Tibial artery (tissue), 4 donors: Measurements from ENCODE around the gene FKBP6.

Experiments used
- DNase-seq, 2 donors: peaks; one replicate each; pipeline ENCODE4 v3.0.0-alpha.2; 2019
- H3K27ac ChIP-seq, 2 donors: fragments of 200-600 bp; sonication (generic) in 1 of 2; 1 replicate in 1 of 2; 2 replicates in 1 of 2; pipeline ENCODE4 v1.5.1; 2018 to 2019; ENCODE audit warnings: mild to moderate bottlenecking in 1 of 2
- H3K27me3 ChIP-seq, 2 donors: fragments of 200-600 bp; sonication (generic) in 1 of 2; one replicate each; pipeline versions ENCODE4 v1.5.1 to v1.6.0; 2016 to 2019
- H3K36me3 ChIP-seq, 3 donors: fragments of 200-600 bp; sonication (generic) in 2 of 3; one replicate each; pipeline ENCODE4 v1.5.1; 2016 to 2019; ENCODE audit warnings: mild to moderate bottlenecking in 2 of 3
- H3K4me1 ChIP-seq, 4 donors: fragments of 200-600 bp; sonication (generic) in 2 of 4; 1 replicate in 3 of 4; 2 replicates in 1 of 4; pipeline ENCODE4 v1.5.1; 2016 to 2019
- H3K4me3 ChIP-seq, 2 donors: fragments of 200-600 bp; sonication (generic) in 1 of 2; 1 replicate in 1 of 2; 2 replicates in 1 of 2; pipeline ENCODE4 v1.5.1; 2018 to 2019; ENCODE audit warnings: mild to moderate bottlenecking in 2 of 2
- H3K9me3 ChIP-seq, 3 donors: fragments of 200-600 bp; sonication (generic) in 1 of 3; one replicate each; pipeline ENCODE4 v1.5.1; 2016 to 2019
- intact Hi-C: fragments of 100-400 bp; cut with DNase I; formaldehyde crosslinking; loops from one replicate; pipeline ENCODE4 v1.15.0; 2023; ENCODE audit warnings: low total_unique reads
- TF ChIP-seq, protein P1 (sequence below), 2 experiments: fragments of 200-600 bp in 1 of 2; fragments of 450-650 bp in 1 of 2; IDR thresholded peaks; one replicate each; pipeline ENCODE4 v1.5.1; 2017 to 2019; ENCODE audit warnings: antibody characterized with exemption in 2 of 2, mild to moderate bottlenecking in 1 of 2, moderate library complexity in 1 of 2

Gene FKBP6

DNA sequence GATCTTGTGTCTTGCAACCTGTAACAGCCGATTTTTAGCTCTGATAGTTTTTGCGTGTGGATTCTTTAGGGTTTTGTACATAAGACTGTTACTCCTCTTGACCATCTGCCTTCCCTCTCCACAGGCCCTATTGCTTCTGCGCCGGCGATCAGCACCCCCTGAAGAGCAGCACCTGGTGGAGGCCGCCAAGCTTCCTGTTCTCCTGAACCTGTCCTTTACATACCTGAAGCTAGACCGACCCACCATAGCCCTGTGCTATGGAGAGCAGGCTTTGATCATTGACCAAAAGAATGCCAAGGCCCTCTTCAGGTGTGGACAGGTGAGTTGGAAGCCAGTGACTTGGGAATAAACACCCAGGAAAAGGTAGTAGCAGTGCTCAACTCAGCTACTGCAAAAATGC, 12.6 kb downstream of the FKBP6 start:
- TF ChIP-seq, protein P1, sequence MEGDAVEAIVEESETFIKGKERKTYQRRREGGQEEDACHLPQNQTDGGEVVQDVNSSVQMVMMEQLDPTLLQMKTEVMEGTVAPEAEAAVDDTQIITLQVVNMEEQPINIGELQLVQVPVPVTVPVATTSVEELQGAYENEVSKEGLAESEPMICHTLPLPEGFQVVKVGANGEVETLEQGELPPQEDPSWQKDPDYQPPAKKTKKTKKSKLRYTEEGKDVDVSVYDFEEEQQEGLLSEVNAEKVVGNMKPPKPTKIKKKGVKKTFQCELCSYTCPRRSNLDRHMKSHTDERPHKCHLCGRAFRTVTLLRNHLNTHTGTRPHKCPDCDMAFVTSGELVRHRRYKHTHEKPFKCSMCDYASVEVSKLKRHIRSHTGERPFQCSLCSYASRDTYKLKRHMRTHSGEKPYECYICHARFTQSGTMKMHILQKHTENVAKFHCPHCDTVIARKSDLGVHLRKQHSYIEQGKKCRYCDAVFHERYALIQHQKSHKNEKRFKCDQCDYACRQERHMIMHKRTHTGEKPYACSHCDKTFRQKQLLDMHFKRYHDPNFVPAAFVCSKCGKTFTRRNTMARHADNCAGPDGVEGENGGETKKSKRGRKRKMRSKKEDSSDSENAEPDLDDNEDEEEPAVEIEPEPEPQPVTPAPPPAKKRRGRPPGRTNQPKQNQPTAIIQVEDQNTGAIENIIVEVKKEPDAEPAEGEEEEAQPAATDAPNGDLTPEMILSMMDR (IDR thresholded peaks at IDR 0.05), result no peak
- no peak for DNase-seq
- H3K4me1 ChIP-seq, result peaks cover 0 to 5% (median 2%) of the 10 kb centered on the region in 4 donors
- no peak overlapping the region for H3K27ac ChIP-seq
- no peaks in the 10 kb centered on the region for H3K9me3 ChIP-seq
- H3K36me3 ChIP-seq, result no peaks in the 10 kb centered on the region
- intact Hi-C loops, result loop anchor here (10.0 kb wide), 1 partner anchor 94 kb away; the partner anchor contains the start of gene FZD9
- peaks cover 0 to 8% of the 10 kb centered on the region in 2 donors for H3K27me3 ChIP-seq
- H3K4me3 ChIP-seq, result no peak overlapping the region

DNA sequence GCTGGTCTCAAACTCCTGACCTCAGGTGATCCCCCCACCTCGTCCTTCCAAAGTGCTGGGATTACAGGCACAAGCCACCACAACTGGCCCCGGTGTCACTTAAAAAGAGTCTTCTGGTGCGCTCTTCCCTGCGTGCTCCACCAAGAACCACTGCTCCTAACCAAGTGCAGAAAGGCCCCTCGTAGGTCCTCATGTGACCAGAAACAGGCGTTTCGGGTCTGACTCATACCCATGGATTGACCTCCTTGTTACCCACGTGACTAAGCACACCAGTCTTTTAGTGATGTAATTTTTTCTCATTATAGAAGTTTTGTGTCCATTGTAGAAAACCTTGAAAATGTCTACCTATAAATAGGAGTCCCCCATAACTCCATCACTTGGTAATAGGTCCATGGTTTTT, 13.9 kb downstream of the FKBP6 start:
- DNase-seq, result no peak
- no peaks in the 10 kb centered on the region for H3K36me3 ChIP-seq
- H3K27me3 ChIP-seq, result peaks cover 0 to 8% of the 10 kb centered on the region in 2 donors
- no peaks in the 10 kb centered on the region for H3K9me3 ChIP-seq
- TF ChIP-seq, protein P1 (IDR thresholded peaks at IDR 0.05), result no peak
- intact Hi-C loops, result loop anchor here (10.0 kb wide), 1 partner anchor 93 kb away; the partner anchor contains the start of gene FZD9
- H3K4me1 ChIP-seq, result peaks cover 0 to 5% (median 2%) of the 10 kb centered on the region in 4 donors
- H3K4me3 ChIP-seq, result no peak overlapping the region
- H3K27ac ChIP-seq, result no peak overlapping the region

- DNase-seq, result no peak
- Histone ChIP-seq H3K36me3 (no peaks in the 10 kb centered on the region), H3K4me3 (peak overlapping the region in 1 of 2 donors; percentile 13), H3K27ac (no peak overlapping the region), H3K9me3 (no peaks in the 10 kb centered on the region), H3K27me3 (peaks cover 0 to 8% of the 10 kb centered on the region in 2 donors), H3K4me1 (peaks cover 0 to 5% (median 2%) of the 10 kb centered on the region in 4 donors)
- TF ChIP-seq, protein P1 (IDR thresholded peaks at IDR 0.05), result peak; percentile 33 to 47
- intact Hi-C loops, result loop anchor here (10.0 kb wide), 1 partner anchor 92 kb away; the partner anchor contains the start of gene FZD9
These were observed 14.7 kb downstream of the FKBP6 start for GRCh38 chr7:73342645-73343044.

DNA sequence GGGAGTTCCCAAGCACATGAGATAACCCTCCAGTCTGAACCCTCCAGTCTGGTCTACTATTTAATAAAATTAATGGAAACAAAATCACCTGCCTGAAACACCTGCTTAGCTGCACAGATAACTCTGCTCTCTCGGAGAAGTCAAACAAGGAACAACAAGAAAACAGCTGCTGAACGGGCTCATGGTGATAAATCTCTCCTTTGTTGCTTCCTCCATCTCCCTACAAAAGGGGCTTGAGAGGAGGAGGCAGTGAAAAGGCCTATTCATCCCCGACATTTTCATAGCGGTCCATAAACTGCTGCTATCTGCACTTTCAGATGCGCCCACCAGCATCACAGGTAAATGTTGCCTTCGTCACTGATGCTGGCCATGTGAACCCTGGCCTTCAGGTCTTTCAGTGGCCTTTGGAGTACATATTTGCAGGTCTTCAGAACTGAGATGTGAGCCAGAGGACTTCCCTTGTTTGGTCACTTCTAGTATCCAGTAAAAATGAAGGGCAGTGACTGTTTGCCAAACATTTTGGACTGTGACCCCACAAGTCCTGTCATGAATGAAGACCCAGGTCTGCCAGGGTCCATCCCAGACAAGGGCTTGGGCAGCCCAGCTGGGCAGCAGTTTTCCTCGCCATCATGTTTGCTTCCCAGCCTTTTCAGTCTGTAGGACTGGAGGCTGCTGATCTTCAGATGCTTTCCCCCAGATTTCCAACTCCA, 15.9 kb downstream of the FKBP6 start:
- no peak for DNase-seq
- H3K27me3 ChIP-seq, result peaks cover 0 to 8% of the 10 kb centered on the region in 2 donors
- intact Hi-C loops, result loop anchor here (10.0 kb wide), 1 partner anchor 91 kb away; the partner anchor contains the start of gene FZD9
- no peak overlapping the region for H3K27ac ChIP-seq
- H3K4me3 ChIP-seq, result no peak overlapping the region
- no peaks in the 10 kb centered on the region for H3K36me3 ChIP-seq
- no peaks in the 10 kb centered on the region for H3K9me3 ChIP-seq
- TF ChIP-seq, protein P1 (IDR thresholded peaks at IDR 0.05), result no peak
- H3K4me1 ChIP-seq, result peaks cover 0 to 5% (median 2%) of the 10 kb centered on the region in 4 donors

- H3K9me3 ChIP-seq, result no peaks in the 10 kb centered on the region
- H3K4me1 ChIP-seq, result peaks cover 0 to 5% (median 2%) of the 10 kb centered on the region in 4 donors
- TF ChIP-seq, protein P1 (IDR thresholded peaks at IDR 0.05), result no peak
- no peak overlapping the region for H3K27ac ChIP-seq
- intact Hi-C loops, result loop anchor here (10.0 kb wide), 1 partner anchor 89 kb away; the partner anchor contains the start of gene FZD9
- H3K27me3 ChIP-seq, result peaks cover 0 to 7% of the 10 kb centered on the region in 2 donors
- no peaks in the 10 kb centered on the region for H3K36me3 ChIP-seq
- no peak overlapping the region for H3K4me3 ChIP-seq
- no peak for DNase-seq
These were observed 17.6 kb downstream of the FKBP6 start for GRCh38 chr7:73345538-73345937.
